ENCODE results near the gene PPM1M.

The PPM1M gene

GRCh38 chr3:52299247-52299878 is 53.8 kb downstream of the PPM1M start:
- no peak for DNase-seq

Data from DMS79 treated with DMSO at 0.1 percent for 48 hours (cell line).